ENCODE measurements around the gene CCDC141.

CCDC141 gene

GRCh38 chr2:178844269-178844668 lies 205.7 kb downstream of the CCDC141 start:
- Histone ChIP-seq H3K9me3 (ENCODE audit: control insufficient read depth, insufficient read depth, low read length) (no peaks in the 10 kb centered on the region), H3K4me1 (ENCODE audit: insufficient read depth, low read length) (peaks cover 12% of the 10 kb centered on the region; the same call in 1 of the 2 replicates), H3K36me3 (ENCODE audit: insufficient read depth, low read length) (peaks cover 5% of the 10 kb centered on the region), H3K9ac (ENCODE audit: low read depth, low read length) (no peak overlapping the region)

GRCh38 chr2:178843697-178844096 lies 206.2 kb downstream of the CCDC141 start:
- Histone ChIP-seq H3K36me3 (ENCODE audit: insufficient read depth, low read length) (peaks cover 5% of the 10 kb centered on the region), H3K9me3 (ENCODE audit: control insufficient read depth, insufficient read depth, low read length) (no peaks in the 10 kb centered on the region), H3K4me1 (ENCODE audit: insufficient read depth, low read length) (peaks cover 12% of the 10 kb centered on the region; the same call in 1 of the 2 replicates), H3K9ac (ENCODE audit: low read depth, low read length) (no peak overlapping the region)

- H3K9ac ChIP-seq (ENCODE audit: low read depth, low read length): no peak overlapping the region
Measured at GRCh38 chr2:178836807-178837206, 213.1 kb downstream of the CCDC141 start.

GRCh38 chr2:178834086-178834485 lies 215.9 kb downstream of the CCDC141 start:
- Histone ChIP-seq H3K4me1 (ENCODE audit: insufficient read depth, low read length) (no peaks in the 10 kb centered on the region), H3K9ac (ENCODE audit: low read depth, low read length) (no peak overlapping the region)

More at GRCh38 chr2:178836807-178837206, 213.1 kb downstream of the CCDC141 start:
- H3K36me3 ChIP-seq (ENCODE audit: insufficient read depth, low read length): no peaks in the 10 kb centered on the region; the same call in 1 of the 2 replicates
- no peaks in the 10 kb centered on the region for H3K4me1 ChIP-seq (ENCODE audit: insufficient read depth, low read length)
- H3K9me3 ChIP-seq (ENCODE audit: control insufficient read depth, insufficient read depth, low read length): no peaks in the 10 kb centered on the region

GRCh38 chr2:178833382-178833781 lies 216.6 kb downstream of the CCDC141 start:
- Histone ChIP-seq H3K9me3 (ENCODE audit: control insufficient read depth, insufficient read depth, low read length) (no peaks in the 10 kb centered on the region), H3K9ac (ENCODE audit: low read depth, low read length) (no peak overlapping the region), H3K4me1 (ENCODE audit: insufficient read depth, low read length) (no peaks in the 10 kb centered on the region), H3K36me3 (ENCODE audit: insufficient read depth, low read length) (no peaks in the 10 kb centered on the region; the same call in 1 of the 2 replicates)

More at GRCh38 chr2:178834086-178834485, 215.9 kb downstream of the CCDC141 start:
- no peaks in the 10 kb centered on the region for H3K9me3 ChIP-seq (ENCODE audit: control insufficient read depth, insufficient read depth, low read length)
- no peaks in the 10 kb centered on the region; the same call in 1 of the 2 replicates for H3K36me3 ChIP-seq (ENCODE audit: insufficient read depth, low read length)

- Histone ChIP-seq H3K4me1 (ENCODE audit: insufficient read depth, low read length) (no peaks in the 10 kb centered on the region), H3K9me3 (ENCODE audit: control insufficient read depth, insufficient read depth, low read length) (no peaks in the 10 kb centered on the region), H3K9ac (ENCODE audit: low read depth, low read length) (no peak overlapping the region), H3K36me3 (ENCODE audit: insufficient read depth, low read length) (no peaks in the 10 kb centered on the region; the same call in 1 of the 2 replicates)
Measured at GRCh38 chr2:178830451-178830850, 219.5 kb downstream of the CCDC141 start.

GRCh38 chr2:178829981-178830380 lies 220.0 kb downstream of the CCDC141 start:
- H3K4me1 ChIP-seq (ENCODE audit: insufficient read depth, low read length): no peaks in the 10 kb centered on the region
- H3K9ac ChIP-seq (ENCODE audit: low read depth, low read length): no peak overlapping the region
- H3K9me3 ChIP-seq (ENCODE audit: control insufficient read depth, insufficient read depth, low read length): no peaks in the 10 kb centered on the region
- H3K36me3 ChIP-seq (ENCODE audit: insufficient read depth, low read length): no peaks in the 10 kb centered on the region; the same call in 1 of the 2 replicates

GRCh38 chr2:178829299-178829960 lies 220.5 kb downstream of the CCDC141 start:
- Histone ChIP-seq H3K36me3 (ENCODE audit: insufficient read depth, low read length) (no peaks in the 10 kb centered on the region; the same call in 1 of the 2 replicates), H3K9me3 (ENCODE audit: control insufficient read depth, insufficient read depth, low read length) (no peaks in the 10 kb centered on the region), H3K4me1 (ENCODE audit: insufficient read depth, low read length) (no peaks in the 10 kb centered on the region), H3K9ac (ENCODE audit: low read depth, low read length) (no peak overlapping the region)

- Histone ChIP-seq H3K36me3 (ENCODE audit: insufficient read depth, low read length) (no peaks in the 10 kb centered on the region; the same call in 1 of the 2 replicates), H3K9me3 (ENCODE audit: control insufficient read depth, insufficient read depth, low read length) (no peaks in the 10 kb centered on the region), H3K4me1 (ENCODE audit: insufficient read depth, low read length) (no peaks in the 10 kb centered on the region), H3K9ac (ENCODE audit: low read depth, low read length) (no peak overlapping the region)
Measured at GRCh38 chr2:178828486-178828881, 221.5 kb downstream of the CCDC141 start.

- no peak overlapping the region for H3K9ac ChIP-seq (ENCODE audit: low read depth, low read length)
- H3K36me3 ChIP-seq (ENCODE audit: insufficient read depth, low read length): no peaks in the 10 kb centered on the region; the same call in 1 of the 2 replicates
- no peaks in the 10 kb centered on the region for H3K4me1 ChIP-seq (ENCODE audit: insufficient read depth, low read length)
- no peaks in the 10 kb centered on the region for H3K9me3 ChIP-seq (ENCODE audit: control insufficient read depth, insufficient read depth, low read length)
Measured at GRCh38 chr2:178827739-178828485, 222.0 kb downstream of the CCDC141 start.

- no peaks in the 10 kb centered on the region for H3K9me3 ChIP-seq (ENCODE audit: control insufficient read depth, insufficient read depth, low read length)
- H3K36me3 ChIP-seq (ENCODE audit: insufficient read depth, low read length): no peaks in the 10 kb centered on the region; the same call in 1 of the 2 replicates
- H3K4me1 ChIP-seq (ENCODE audit: insufficient read depth, low read length): no peaks in the 10 kb centered on the region
- H3K9ac ChIP-seq (ENCODE audit: low read depth, low read length): no peak overlapping the region
Measured at GRCh38 chr2:178827111-178827510, 222.8 kb downstream of the CCDC141 start.

GRCh38 chr2:178825183-178825582 lies 224.8 kb downstream of the CCDC141 start:
- H3K9ac ChIP-seq (ENCODE audit: low read depth, low read length): no peak overlapping the region
- no peaks in the 10 kb centered on the region for H3K9me3 ChIP-seq (ENCODE audit: control insufficient read depth, insufficient read depth, low read length)
- no peaks in the 10 kb centered on the region for H3K4me1 ChIP-seq (ENCODE audit: insufficient read depth, low read length)

GRCh38 chr2:178824181-178824580 lies 225.8 kb downstream of the CCDC141 start:
- Histone ChIP-seq H3K9me3 (ENCODE audit: control insufficient read depth, insufficient read depth, low read length) (no peaks in the 10 kb centered on the region), H3K36me3 (ENCODE audit: insufficient read depth, low read length) (no peaks in the 10 kb centered on the region; the same call in 1 of the 2 replicates), H3K9ac (ENCODE audit: low read depth, low read length) (no peak overlapping the region), H3K4me1 (ENCODE audit: insufficient read depth, low read length) (no peaks in the 10 kb centered on the region)

More at GRCh38 chr2:178825183-178825582, 224.8 kb downstream of the CCDC141 start:
- no peaks in the 10 kb centered on the region; the same call in 1 of the 2 replicates for H3K36me3 ChIP-seq (ENCODE audit: insufficient read depth, low read length)

GRCh38 chr2:178819992-178820391 lies 229.9 kb downstream of the CCDC141 start:
- Histone ChIP-seq H3K9me3 (ENCODE audit: control insufficient read depth, insufficient read depth, low read length) (no peaks in the 10 kb centered on the region), H3K4me1 (ENCODE audit: insufficient read depth, low read length) (no peaks in the 10 kb centered on the region), H3K36me3 (ENCODE audit: insufficient read depth, low read length) (no peaks in the 10 kb centered on the region), H3K9ac (ENCODE audit: low read depth, low read length) (no peak overlapping the region)
